Natural killer cell (primary cell): ENCODE measurements around the gene SLC38A1. TPM values are rescaled to one million over a fixed set of nuclear protein-coding genes. Genes with fewer than 3 reads are reported as not detected.

Experiments used
- ATAC-seq, 3 donors: fragments of 150-1000 bp in 2 of 3; fragments of 200-7000 bp in 1 of 3; cut with Tn5 transposase; 1 replicate in 1 of 3; 2 replicates in 2 of 3; pipeline ENCODE4 v1.10.0; 2021; ENCODE audit warnings: mild to moderate bottlenecking in 2 of 3, moderate library complexity in 2 of 3
- DNase-seq, 2 donors: peaks; one replicate each; pipeline versions ENCODE4 v3.0.0 to v3.0.0-alpha.2; 2013 to 2021; ENCODE audit warnings: mixed read lengths in 1 of 2
- H3K27ac ChIP-seq: one replicate; pipeline ENCODE4 v1.5.1; 2013; ENCODE audit warnings: mild to moderate bottlenecking, low read length
- H3K27me3 ChIP-seq: one replicate; pipeline ENCODE4 v1.6.1; 2013; ENCODE audit warnings: low read length; ENCODE audit not compliant: control insufficient read depth, insufficient read depth
- H3K36me3 ChIP-seq: one replicate; pipeline ENCODE4 v1.6.1; 2013; ENCODE audit warnings: low read length; ENCODE audit not compliant: control insufficient read depth, insufficient read depth
- H3K4me1 ChIP-seq: one replicate; pipeline ENCODE4 v1.6.1; 2013; ENCODE audit warnings: low read length; ENCODE audit not compliant: control insufficient read depth, insufficient read depth
- H3K4me3 ChIP-seq: one replicate; pipeline ENCODE4 v1.5.1; 2013; ENCODE audit warnings: low read length
- H3K9me3 ChIP-seq: one replicate; pipeline ENCODE4 v1.6.1; 2013; ENCODE audit warnings: low read length; ENCODE audit not compliant: control insufficient read depth, insufficient read depth
- H3K27ac Mint-ChIP-seq, 2 donors: one replicate each; pipeline ENCODE4 v1.8.0; 2022; ENCODE audit warnings: mild to moderate bottlenecking in 2 of 2, mixed read lengths in 2 of 2, moderate library complexity in 1 of 2
- H3K27me3 Mint-ChIP-seq, 2 donors: one replicate each; pipeline ENCODE4 v1.8.0; 2022; ENCODE audit warnings: low read depth in 2 of 2, mixed read lengths in 2 of 2
- H3K36me3 Mint-ChIP-seq: one replicate; pipeline ENCODE4 v1.8.0; 2022; ENCODE audit warnings: mixed read lengths
- H3K4me1 Mint-ChIP-seq, 2 donors: one replicate each; pipeline ENCODE4 v1.8.0; 2022; ENCODE audit warnings: mixed read lengths in 2 of 2
- H3K4me3 Mint-ChIP-seq: one replicate; pipeline ENCODE4 v1.8.0; 2022; ENCODE audit warnings: mild to moderate bottlenecking, moderate library complexity, mixed read lengths
- H3K9me3 Mint-ChIP-seq, 2 donors: one replicate each; pipeline ENCODE4 v1.8.0; 2022; ENCODE audit warnings: mixed read lengths in 2 of 2
- CTCF ChIP-seq: fragments of 200-600 bp; IDR thresholded peaks from one replicate; pipeline ENCODE4 v1.8.0; 2022; ENCODE audit warnings: antibody characterized with exemption
- WGBS: methylation state at CpG from one replicate; pipeline ENCODE4 v1.1.7; 2013; ENCODE audit warnings: missing lambda C conversion rate; ENCODE audit not compliant: insufficient coverage; 5-methylcytosine and 5-hydroxymethylcytosine counted together
- intact Hi-C: fragments of 100-400 bp; cut with micrococcal nuclease; formaldehyde crosslinking; loops from one replicate; pipeline ENCODE4 v1.14.2; 2022
- total RNA-seq, 4 donors: library from RNA; stranded (reverse); fragments of 120-200 nt in 1 of 4; gene quantifications; one replicate each; pipeline versions ENCODE4 v1.2.3 to v1.2.4, GENCODE V29; 2013 to 2022

SLC38A1 gene
- total RNA-seq, 3 donors from 2014 or later (not counting 1 experiment from before 2014, with no cell fraction given) = 295 to 385 (median 354) TPM

- H3K4me1 Mint-ChIP-seq = peaks cover 27 to 31% of the 10 kb centered on the region in 2 donors
Observed at GRCh38 chr12:46259713-46260112, 9.1 kb downstream of the SLC38A1 start.

GRCh38 chr12:46259071-46259470 lies 9.8 kb downstream of the SLC38A1 start:
- DNase-seq (no peak), ATAC-seq (no peak)
- TF ChIP-seq CTCF = no peak
- Mint-ChIP-seq H3K9me3 (no peaks in the 10 kb centered on the region), H3K36me3 (no peaks in the 10 kb centered on the region), H3K4me3 (no peak overlapping the region), H3K4me1 (peaks cover 30 to 37% of the 10 kb centered on the region in 2 donors), H3K27me3 (no peaks in the 10 kb centered on the region), H3K27ac (no peak overlapping the region)
- Histone ChIP-seq H3K4me3 (no peak overlapping the region), H3K36me3 (peaks cover 15% of the 10 kb centered on the region), H3K27me3 (no peaks in the 10 kb centered on the region), H3K9me3 (no peaks in the 10 kb centered on the region), H3K4me1 (peaks cover 44% of the 10 kb centered on the region), H3K27ac (no peak overlapping the region)
- WGBS = 98% methylated on average over 4 of the region's 4 CpGs
- intact Hi-C loops = no loop called here

More at GRCh38 chr12:46259713-46260112, 9.1 kb downstream of the SLC38A1 start:
- WGBS = 80% methylated on average over 1 of the region's 1 CpG
- no peaks in the 10 kb centered on the region for H3K36me3 Mint-ChIP-seq
- no peak for ATAC-seq
- H3K9me3 Mint-ChIP-seq = no peaks in the 10 kb centered on the region
- no peak overlapping the region for H3K4me3 ChIP-seq
- H3K27me3 Mint-ChIP-seq = no peaks in the 10 kb centered on the region
- H3K27ac ChIP-seq = no peak overlapping the region
- no peak for TF ChIP-seq CTCF
- H3K4me1 ChIP-seq = peaks cover 44% of the 10 kb centered on the region
- no peak overlapping the region for H3K4me3 Mint-ChIP-seq
- H3K9me3 ChIP-seq = no peaks in the 10 kb centered on the region
- peaks cover 10% of the 10 kb centered on the region for H3K36me3 ChIP-seq
- no peak for DNase-seq
- intact Hi-C loops = no loop called here
- H3K27ac Mint-ChIP-seq = no peak overlapping the region
- no peaks in the 10 kb centered on the region for H3K27me3 ChIP-seq

GRCh38 chr12:46258129-46258528 lies 10.7 kb downstream of the SLC38A1 start:
- Histone ChIP-seq H3K27me3 (no peaks in the 10 kb centered on the region), H3K27ac (no peak overlapping the region), H3K9me3 (no peaks in the 10 kb centered on the region), H3K36me3 (peaks cover 22% of the 10 kb centered on the region), H3K4me1 (peaks cover 44% of the 10 kb centered on the region), H3K4me3 (no peak overlapping the region)
- Mint-ChIP-seq H3K4me3 (no peak overlapping the region), H3K9me3 (no peaks in the 10 kb centered on the region), H3K36me3 (peaks cover 1% of the 10 kb centered on the region), H3K4me1 (peaks cover 37 to 45% of the 10 kb centered on the region in 2 donors), H3K27me3 (no peaks in the 10 kb centered on the region), H3K27ac (peak overlapping the region in 1 of 2 donors; percentile 37)
- ATAC-seq (no peak), DNase-seq (no peak)
- intact Hi-C loops = no loop called here
- no peak for TF ChIP-seq CTCF
- WGBS = 67% methylated on average over 1 of the region's 2 CpGs

- WGBS = 89% methylated on average over 3 of the region's 3 CpGs
- DNase-seq = no peak
- Mint-ChIP-seq H3K4me3 (peak overlapping the region; percentile 64), H3K27me3 (no peaks in the 10 kb centered on the region), H3K27ac (peak overlapping the region; percentile 78 to 79), H3K9me3 (no peaks in the 10 kb centered on the region), H3K36me3 (peaks cover 8% of the 10 kb centered on the region), H3K4me1 (peaks cover 43 to 51% of the 10 kb centered on the region in 2 donors)
- Histone ChIP-seq H3K27ac (no peak overlapping the region), H3K4me3 (no peak overlapping the region), H3K27me3 (no peaks in the 10 kb centered on the region), H3K9me3 (no peaks in the 10 kb centered on the region), H3K36me3 (peaks cover 26% of the 10 kb centered on the region), H3K4me1 (peaks cover 43% of the 10 kb centered on the region)
- intact Hi-C loops = no loop called here
- no peak for TF ChIP-seq CTCF
- no peak for ATAC-seq
Observed at GRCh38 chr12:46256942-46257341, 11.9 kb downstream of the SLC38A1 start.
